ENCODE results near the gene CACNB1. TPM values are rescaled to one million over a fixed set of nuclear protein-coding genes. Genes with fewer than 3 reads are reported as not detected.

The CACNB1 gene
- total and polyA plus RNA-seq, 2 of the 4 experiments (the other 2 are of a cell fraction), result 2.5 to 8.6 TPM

DNA sequence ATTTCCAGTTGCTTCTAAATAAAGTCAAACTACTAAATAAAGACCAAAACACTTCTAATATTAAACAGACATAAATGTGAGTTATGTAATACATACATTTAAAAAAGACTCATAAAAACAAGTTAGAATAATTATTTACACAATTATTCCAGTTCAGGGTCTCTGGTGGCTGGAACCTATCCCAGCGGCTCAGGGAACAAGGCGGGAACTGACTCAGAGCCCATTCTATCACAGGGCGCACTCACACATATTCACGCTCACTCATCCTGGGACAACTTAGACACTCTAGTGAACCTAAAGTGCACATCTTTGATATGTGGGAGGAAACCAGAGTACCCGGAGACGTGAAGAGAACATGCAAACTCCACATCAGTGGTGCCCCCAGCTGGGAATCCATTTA is 71.0 kb downstream of the CACNB1 start:
- no peaks in the 10 kb centered on the region for H3K9me3 ChIP-seq (ENCODE audit: control insufficient read depth, insufficient read depth, low read length)
- H4K8ac ChIP-seq (ENCODE audit: low read depth in 2 of 2, low read length in 2 of 2), result no peak overlapping the region
- no peak overlapping the region for H3K4me3 ChIP-seq (ENCODE audit: insufficient read depth, low read depth, low read length)
- no TSS peak for BruUV-seq (replicated peaks)
- H4K91ac ChIP-seq (ENCODE audit: insufficient read depth, low read depth, low read length), result no peak overlapping the region
- H3K56ac ChIP-seq (ENCODE audit: extremely low read depth, insufficient read depth, low read length), result no peak overlapping the region
- ATAC-seq (ENCODE audit: low read depth) (no peak), DNase-seq (peak; percentile 22)
- H2AK5ac ChIP-seq (ENCODE audit: low read depth, low read length), result no peak overlapping the region
- no peak overlapping the region for H3K4ac ChIP-seq (ENCODE audit: low read depth, low read length)
- H3K4me1 ChIP-seq (ENCODE audit: control insufficient read depth, insufficient read depth, low read length), result no peaks in the 10 kb centered on the region; the same call in 1 of the 2 replicates
- intact Hi-C loops (cut with micrococcal nuclease) (no loop called here), dilution Hi-C loops (cut with HindIII; ENCODE audit: low sequenced_read_pairs, unreplicated experiment) (no loop called here), in situ Hi-C loops (cut with MboI; ENCODE audit: low sequenced_read_pairs) (no loop called here)
- H3K27me3 ChIP-seq (ENCODE audit: control insufficient read depth, insufficient read depth, low read length), result peaks cover 2% of the 10 kb centered on the region; the same call in 1 of the 2 replicates
- no CpG with 5 or more reads among the region's 6 CpGs for WGBS, 2 experiments (ENCODE audit: extremely low coverage in 2 of 2, insufficient read length in 1 of 2)
- H3K14ac ChIP-seq (replicated peaks; ENCODE audit: low read depth, low read length), result no peak overlapping the region
- no peak overlapping the region for H2BK15ac ChIP-seq (ENCODE audit: low read depth, low read length)
- H2AFZ ChIP-seq (replicated peaks; ENCODE audit: low read length, poor library complexity), result no peak overlapping the region
- H3K36me3 ChIP-seq (ENCODE audit: control insufficient read depth, insufficient read depth, low read length), result no peaks in the 10 kb centered on the region
- H3K9ac ChIP-seq (ENCODE audit: low read depth, low read length), result no peak overlapping the region
- no peak overlapping the region for H2AK9ac ChIP-seq (replicated peaks; ENCODE audit: low read depth, low read length, poor library complexity)
- no peak overlapping the region for H3K4me2 ChIP-seq (ENCODE audit: low read depth, low read length)
- H3K27ac ChIP-seq (ENCODE audit: insufficient read depth, low read length), result no peak overlapping the region
- no peak for TF ChIP-seq POLR2A (IDR thresholded peaks at IDR 0.05; ENCODE audit: low read depth, low read length)
- no peak for TF ChIP-seq NFE2L2 (IDR thresholded peaks at IDR 0.05; ENCODE audit: low read depth, low read length)
- TF ChIP-seq MAFK (IDR thresholded peaks at IDR 0.05; ENCODE audit: low read depth, low read length), result no peak
- TF ChIP-seq, protein P1, sequence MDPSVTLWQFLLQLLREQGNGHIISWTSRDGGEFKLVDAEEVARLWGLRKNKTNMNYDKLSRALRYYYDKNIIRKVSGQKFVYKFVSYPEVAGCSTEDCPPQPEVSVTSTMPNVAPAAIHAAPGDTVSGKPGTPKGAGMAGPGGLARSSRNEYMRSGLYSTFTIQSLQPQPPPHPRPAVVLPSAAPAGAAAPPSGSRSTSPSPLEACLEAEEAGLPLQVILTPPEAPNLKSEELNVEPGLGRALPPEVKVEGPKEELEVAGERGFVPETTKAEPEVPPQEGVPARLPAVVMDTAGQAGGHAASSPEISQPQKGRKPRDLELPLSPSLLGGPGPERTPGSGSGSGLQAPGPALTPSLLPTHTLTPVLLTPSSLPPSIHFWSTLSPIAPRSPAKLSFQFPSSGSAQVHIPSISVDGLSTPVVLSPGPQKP (IDR thresholded peaks at IDR 0.05; ENCODE audit: borderline replicate concordance, low read depth, low read length), result no peak
- no peak for TF ChIP-seq CHD1 (IDR thresholded peaks at IDR 0.05; ENCODE audit: low read depth, low read length)
- no peak for TF ChIP-seq BHLHE40 (IDR thresholded peaks at IDR 0.05; ENCODE audit: low read depth, low read length)
- no peak for TF ChIP-seq SMC3 (IDR thresholded peaks at IDR 0.05; ENCODE audit: low read depth, low read length)
- TF ChIP-seq RAD21 (IDR thresholded peaks at IDR 0.05; ENCODE audit: low read length), result no peak
- no peak for TF ChIP-seq RFX5 (IDR thresholded peaks at IDR 0.05; ENCODE audit: low read depth, low read length)
- no peak for TF ChIP-seq RCOR1 (IDR thresholded peaks at IDR 0.05; ENCODE audit: insufficient replicate concordance, low read length)
- no peak for TF ChIP-seq MXI1 (IDR thresholded peaks at IDR 0.05; ENCODE audit: borderline replicate concordance, low read depth, low read length)
- TF ChIP-seq, protein P2, sequence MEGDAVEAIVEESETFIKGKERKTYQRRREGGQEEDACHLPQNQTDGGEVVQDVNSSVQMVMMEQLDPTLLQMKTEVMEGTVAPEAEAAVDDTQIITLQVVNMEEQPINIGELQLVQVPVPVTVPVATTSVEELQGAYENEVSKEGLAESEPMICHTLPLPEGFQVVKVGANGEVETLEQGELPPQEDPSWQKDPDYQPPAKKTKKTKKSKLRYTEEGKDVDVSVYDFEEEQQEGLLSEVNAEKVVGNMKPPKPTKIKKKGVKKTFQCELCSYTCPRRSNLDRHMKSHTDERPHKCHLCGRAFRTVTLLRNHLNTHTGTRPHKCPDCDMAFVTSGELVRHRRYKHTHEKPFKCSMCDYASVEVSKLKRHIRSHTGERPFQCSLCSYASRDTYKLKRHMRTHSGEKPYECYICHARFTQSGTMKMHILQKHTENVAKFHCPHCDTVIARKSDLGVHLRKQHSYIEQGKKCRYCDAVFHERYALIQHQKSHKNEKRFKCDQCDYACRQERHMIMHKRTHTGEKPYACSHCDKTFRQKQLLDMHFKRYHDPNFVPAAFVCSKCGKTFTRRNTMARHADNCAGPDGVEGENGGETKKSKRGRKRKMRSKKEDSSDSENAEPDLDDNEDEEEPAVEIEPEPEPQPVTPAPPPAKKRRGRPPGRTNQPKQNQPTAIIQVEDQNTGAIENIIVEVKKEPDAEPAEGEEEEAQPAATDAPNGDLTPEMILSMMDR (conservative IDR thresholded peaks at IDR 0.05; ENCODE audit: low read depth, low read length), result no peak
- TF ChIP-seq, protein P3, sequence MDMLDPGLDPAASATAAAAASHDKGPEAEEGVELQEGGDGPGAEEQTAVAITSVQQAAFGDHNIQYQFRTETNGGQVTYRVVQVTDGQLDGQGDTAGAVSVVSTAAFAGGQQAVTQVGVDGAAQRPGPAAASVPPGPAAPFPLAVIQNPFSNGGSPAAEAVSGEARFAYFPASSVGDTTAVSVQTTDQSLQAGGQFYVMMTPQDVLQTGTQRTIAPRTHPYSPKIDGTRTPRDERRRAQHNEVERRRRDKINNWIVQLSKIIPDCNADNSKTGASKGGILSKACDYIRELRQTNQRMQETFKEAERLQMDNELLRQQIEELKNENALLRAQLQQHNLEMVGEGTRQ (IDR thresholded peaks at IDR 0.05; ENCODE audit: low read depth, low read length), result no peak
- TF ChIP-seq FOS (IDR thresholded peaks at IDR 0.05; ENCODE audit: low read depth, low read length), result no peak
- TF ChIP-seq MAZ (IDR thresholded peaks at IDR 0.05; ENCODE audit: borderline replicate concordance, low read depth, low read length), result no peak
- TF ChIP-seq CEBPB (IDR thresholded peaks at IDR 0.05; ENCODE audit: low read depth, low read length), result no peak
- POLR2A ChIA-PET (ENCODE audit: unreplicated experiment), result no interaction called here
- no peak overlapping the region for H3K18ac ChIP-seq (ENCODE audit: low read depth, low read length)
- no peak overlapping the region for H2BK120ac ChIP-seq (ENCODE audit: low read depth, low read length)
- no peaks in the 10 kb centered on the region for H4K20me1 ChIP-seq (ENCODE audit: insufficient read depth, low read length)
- CTCF ChIA-PET, result no interaction called here
- H3K9me1 ChIP-seq (ENCODE audit: insufficient read depth, low read length), result peaks cover 4% of the 10 kb centered on the region
- no peak overlapping the region for H4K5ac ChIP-seq (ENCODE audit: low read depth, low read length)
- no peak overlapping the region for H2BK5ac ChIP-seq (ENCODE audit: low read depth, low read length, poor library complexity, severe bottlenecking)
- no peak overlapping the region for H3K23ac ChIP-seq (ENCODE audit: low read depth, low read length)
- no peak overlapping the region for H2BK20ac ChIP-seq (ENCODE audit: low read depth, low read length)
- H3K79me1 ChIP-seq (ENCODE audit: low read depth in 1 of 2, low read length in 2 of 2), result no peaks in the 10 kb centered on the region

Measured in IMR-90 (cell line).